A549 (cell line): ENCODE measurements around the gene PGM2. TPM values are rescaled to one million over a fixed set of nuclear protein-coding genes. Genes with fewer than 3 reads are reported as not detected.

Experiments used
- ATAC-seq, 2 experiments: fragments of 200-7000 bp in 1 of 2; fragments of >200 bp in 1 of 2; cut with Nextera tagmentation in 1 of 2; cut with Tn5 transposase in 1 of 2; 3 replicates each; pipeline versions ENCODE4 v1.8.0 to v1.9.1; 2018 to 2020; ENCODE audit warnings: mild to moderate bottlenecking in 1 of 2, moderate library complexity in 1 of 2
- CTCF ChIA-PET: fragments of 300-600 bp; sonication (Branson Sonifier 250); formaldehyde crosslinking; extraction: SDS; loops from one replicate; lab custom pipeline; 2021; ENCODE audit warnings: antibody characterized with exemption, inconsistent platforms; lab: Yijun Ruan, JAX
- POLR2A ChIA-PET: fragments of 350-600 bp; formaldehyde crosslinking; extraction: SDS; loops from one replicate; lab custom pipeline; 2021; ENCODE audit warnings: antibody characterized with exemption, inconsistent platforms; lab: Yijun Ruan, JAX
- DNase-seq, 2 experiments: peaks; one replicate each; pipeline versions ENCODE4 v3.0.0 to v3.0.0-alpha.2; 2011 to 2016; ENCODE audit warnings: low read depth in 1 of 2, low spot score in 1 of 2
- FAIRE-seq: peaks from 2 replicates; lab custom pipeline; 2011; peaks lifted over from hg19 to GRCh38; lab: Jason Lieb, UNC
- H3K27ac ChIP-seq, 2 experiments: fragments of >200 bp; sonication (Bioruptor Twin); formaldehyde crosslinking; 3 replicates each; pipeline ENCODE4 v1.5.1; 2016 to 2017
- H3K4me1 ChIP-seq: fragments of >200 bp; sonication (Bioruptor Twin); formaldehyde crosslinking; 3 replicates; pipeline ENCODE4 v1.6.1; 2016
- H3K4me2 ChIP-seq: fragments of >200 bp; sonication (Bioruptor Twin); formaldehyde crosslinking; 3 replicates; pipeline ENCODE4 v1.6.1; 2016
- H3K4me3 ChIP-seq: fragments of >200 bp; sonication (Bioruptor Twin); formaldehyde crosslinking; 3 replicates; pipeline ENCODE4 v1.5.1; 2016
- H3K9me3 ChIP-seq: fragments of >200 bp; sonication (Bioruptor Twin); formaldehyde crosslinking; 3 replicates; pipeline ENCODE4 v1.6.1; 2016
- ATOH8 ChIP-seq: fragments of 250-450 bp; sonication (Bioruptor Pico); IDR thresholded peaks from 2 replicates; pipeline ENCODE4 v1.5.0; 2020; ENCODE audit warnings: low read depth, mild to moderate bottlenecking, moderate library complexity
- BHLHE40 ChIP-seq: IDR thresholded peaks from 2 replicates; pipeline ENCODE4 v1.6.1; 2012; ENCODE audit warnings: low read depth, low read length, inconsistent platforms
- CBX2 ChIP-seq: fragments of 200-600 bp; sonication (generic); IDR thresholded peaks from 2 replicates; pipeline ENCODE4 v1.6.1; 2016; ENCODE audit warnings: low read depth, mild to moderate bottlenecking, borderline replicate concordance
- CBX8 ChIP-seq: fragments of 200-600 bp; sonication (generic); IDR thresholded peaks from 2 replicates; pipeline ENCODE4 v1.6.1; 2016
- CEBPB ChIP-seq, 2 experiments: fragments of >200 bp in 1 of 2; sonication (Bioruptor Twin) in 1 of 2; formaldehyde crosslinking in 1 of 2; IDR thresholded peaks; 2 replicates each; pipeline ENCODE4 v1.6.1; 2012 to 2016
- CHD2 ChIP-seq: fragments of 150-350 bp; IDR thresholded peaks from 2 replicates; pipeline ENCODE4 v1.6.1; 2014; ENCODE audit warnings: low read length; ENCODE audit not compliant: partially characterized antibody
- CHD4 ChIP-seq: fragments of 200-600 bp; sonication (generic); IDR thresholded peaks from 2 replicates; pipeline ENCODE4 v1.6.1; 2016; ENCODE audit warnings: antibody characterized with exemption, mild to moderate bottlenecking, borderline replicate concordance
- CTCF ChIP-seq: fragments of >200 bp; sonication (Bioruptor Twin); formaldehyde crosslinking; IDR thresholded peaks from 3 replicates; pipeline ENCODE4 v1.5.1; 2016
- E2F6 ChIP-seq: IDR thresholded peaks from 2 replicates; pipeline ENCODE4 v1.6.1; 2012; ENCODE audit warnings: low read depth, borderline replicate concordance
- EHMT2 ChIP-seq: fragments of 200-600 bp; sonication (generic); IDR thresholded peaks from 2 replicates; pipeline ENCODE4 v1.6.1; 2016; ENCODE audit warnings: antibody characterized with exemption, low read depth, mild to moderate bottlenecking, moderate library complexity
- ESRRA ChIP-seq: fragments of 150-350 bp; IDR thresholded peaks from 2 replicates; pipeline ENCODE4 v1.6.1; 2014; ENCODE audit warnings: mild to moderate bottlenecking, low read length, borderline replicate concordance
- GATA3 ChIP-seq: IDR thresholded peaks from 2 replicates; pipeline ENCODE4 v1.6.1; 2012; ENCODE audit warnings: borderline replicate concordance
- HDAC2 ChIP-seq: fragments of 200-600 bp; sonication (generic); IDR thresholded peaks from 2 replicates; pipeline ENCODE4 v1.6.1; 2016
- HES2 ChIP-seq: fragments of >200 bp; sonication (Bioruptor Twin); formaldehyde crosslinking; IDR thresholded peaks from 2 replicates; pipeline ENCODE4 v1.6.1; 2016
- KDM1A ChIP-seq: fragments of 200-600 bp; sonication (generic); IDR thresholded peaks from 2 replicates; pipeline ENCODE4 v1.6.1; 2016; ENCODE audit warnings: low read depth, mild to moderate bottlenecking
- MAFK ChIP-seq: fragments of 450-650 bp; IDR thresholded peaks from 2 replicates; pipeline ENCODE4 v1.6.1; 2014; ENCODE audit not compliant: partially characterized antibody
- NR3C1 ChIP-seq: fragments of >200 bp; sonication (Bioruptor Twin); formaldehyde crosslinking; IDR thresholded peaks from 3 replicates; pipeline ENCODE4 v1.6.1; 2017
- PBX3 ChIP-seq: IDR thresholded peaks from 2 replicates; pipeline ENCODE4 v1.6.1; 2012
- PHF8 ChIP-seq: fragments of 200-600 bp; sonication (generic); IDR thresholded peaks from 2 replicates; pipeline ENCODE4 v1.6.1; 2016; ENCODE audit warnings: low read depth, mild to moderate bottlenecking, antibody characterized with exemption, moderate library complexity, borderline replicate concordance
- POLR2A ChIP-seq: IDR thresholded peaks from 2 replicates; pipeline ENCODE4 v1.6.1; 2012; ENCODE audit warnings: mild to moderate bottlenecking, low read length
- POLR2AphosphoS2 ChIP-seq: conservative IDR thresholded peaks from 2 replicates; pipeline ENCODE4 v1.6.1; 2012; ENCODE audit warnings: low read length, improper control_type of control experiment, inconsistent platforms
- RARB ChIP-seq: fragments of 250-450 bp; sonication (Bioruptor Pico); IDR thresholded peaks from 2 replicates; pipeline ENCODE4 v1.8.0; 2021; ENCODE audit warnings: mild to moderate bottlenecking, moderate library complexity
- REST ChIP-seq: fragments of 200-600 bp; sonication (generic); IDR thresholded peaks from 2 replicates; pipeline ENCODE4 v1.6.1; 2016; ENCODE audit warnings: antibody characterized with exemption, mild to moderate bottlenecking, moderate library complexity
- RNF2 ChIP-seq: fragments of 200-600 bp; sonication (generic); IDR thresholded peaks from 2 replicates; pipeline ENCODE4 v1.6.1; 2016; ENCODE audit warnings: low read depth, mild to moderate bottlenecking, antibody characterized with exemption, moderate library complexity, borderline replicate concordance
- SREBF2 ChIP-seq: fragments of 450-650 bp; IDR thresholded peaks from 2 replicates; pipeline ENCODE4 v1.6.1; 2014; ENCODE audit warnings: mild to moderate bottlenecking, moderate library complexity
- ZFP36 ChIP-seq: fragments of 450-650 bp; IDR thresholded peaks from 2 replicates; pipeline ENCODE4 v1.6.1; 2014; ENCODE audit warnings: borderline replicate concordance; ENCODE audit not compliant: partially characterized antibody
- WGBS: methylation state at CpG from one replicate; pipeline ENCODE4 v1.1.6; 2017; ENCODE audit errors: missing lambda C conversion rate; 5-methylcytosine and 5-hydroxymethylcytosine counted together
- polyA plus RNA-seq, 4 experiments: library from polyadenylated mRNA; depleted of rRNA in 3 of 4; stranded (reverse); fragments of >200 nt; fragmentation: RNase III in 1 of 4; extraction: RNeasy Plus Mini Kit Qiagen cat#74134 plus additional on column Dnase treatment in 1 of 4; gene quantifications; 2 replicates in 3 of 4; 3 replicates in 1 of 4; pipeline ENCODE4 v1.2.3, GENCODE V29; 2011 to 2017

Gene PGM2
- polyA plus RNA-seq, 2 of the 4 experiments (the other 2 are of a cell fraction), result 11.4 to 17.0 TPM

GRCh38 chr4:37816006-37816405 lies 10.5 kb upstream of the PGM2 start:
- FAIRE-seq (no peak), DNase-seq (no peak), ATAC-seq (no peak)
- Histone ChIP-seq H3K4me1 (peaks cover 8% of the 10 kb centered on the region; the same call in 2 of the 3 replicates), H3K4me2 (no peak overlapping the region), H3K27ac (no peak overlapping the region), H3K4me3 (no peak overlapping the region), H3K9me3 (no peaks in the 10 kb centered on the region)
- ChIA-PET CTCF (interaction anchor here (1.4 kb wide), 1 partner anchor 213 kb away, joined by 4 read pairs; no protein-coding TSS in a partner anchor), POLR2A (no interaction called here)
- 55% methylated on average over 2 of the region's 2 CpGs for WGBS
- TF ChIP-seq CBX2 (no peak), CTCF (no peak), EHMT2 (no peak), RARB (no peak), GATA3 (no peak), PHF8 (no peak), ZFP36 (no peak), CHD2 (no peak), CHD4 (no peak), NR3C1 (no peak), BHLHE40 (no peak), MAFK (no peak), ESRRA (no peak), SREBF2 (no peak), HES2 (no peak), KDM1A (no peak), REST (no peak), PBX3 (no peak), CEBPB (IDR thresholded peaks at IDR 0.05) (no peak)

- no peak overlapping the region for H3K4me2 ChIP-seq
- FAIRE-seq, result no peak
- CTCF ChIA-PET, result interaction anchor here (1.0 to 1.4 kb wide), 2 partner anchors 13 to 214 kb away, joined by 3 to 4 read pairs; no protein-coding TSS in a partner anchor
- WGBS, result 17% methylated on average over 1 of the region's 3 CpGs
- ATAC-seq, result no peak
- peaks cover 8% of the 10 kb centered on the region; the same call in 2 of the 3 replicates for H3K4me1 ChIP-seq
- DNase-seq, result no peak
- POLR2A ChIA-PET, result no interaction called here
- H3K27ac ChIP-seq, result no peak overlapping the region
- H3K4me3 ChIP-seq, result no peak overlapping the region
- no peaks in the 10 kb centered on the region for H3K9me3 ChIP-seq
- no peak for TF ChIP-seq CBX8
- no peak for TF ChIP-seq RNF2
- no peak for TF ChIP-seq HDAC2
- no peak for TF ChIP-seq POLR2AphosphoS2
- no peak for TF ChIP-seq RARB
- TF ChIP-seq POLR2A, result no peak
- TF ChIP-seq PBX3, result no peak
- no peak for TF ChIP-seq PHF8
- TF ChIP-seq E2F6, result no peak
- TF ChIP-seq ATOH8, result no peak
Measured at GRCh38 chr4:37816719-37817118, 9.8 kb upstream of the PGM2 start.
